H1 (cell line): ENCODE data around the gene TBC1D22A.

ENCODE experiments used
- BACH1 ChIP-seq: IDR thresholded peaks from 2 replicates; pipeline ENCODE4 v1.6.1; 2012; ENCODE audit warnings: low read length, improper control_type of control experiment
- JUN ChIP-seq: IDR thresholded peaks from 2 replicates; pipeline ENCODE4 v1.6.1; 2011; ENCODE audit warnings: low read depth, mild to moderate bottlenecking, improper control_type of control experiment, low read length
- MAFK ChIP-seq: IDR thresholded peaks from 2 replicates; pipeline ENCODE4 v1.6.1; 2012; ENCODE audit warnings: low read depth, mild to moderate bottlenecking, improper control_type of control experiment, low read length
- POLR2A ChIP-seq, 2 experiments: IDR thresholded peaks; 1 replicate in 1 of 2; 2 replicates in 1 of 2; pipeline ENCODE4 v1.6.1; 2011; ENCODE audit warnings: low read depth in 2 of 2, low read length in 2 of 2, mild to moderate bottlenecking in 2 of 2; ENCODE audit errors: control extremely low read depth in 1 of 2
- RXRA ChIP-seq: IDR thresholded peaks from 2 replicates; pipeline ENCODE4 v1.6.1; 2011; ENCODE audit warnings: low read depth, mild to moderate bottlenecking, low read length, moderate library complexity; ENCODE audit not compliant: insufficient read depth
- SUZ12 ChIP-seq: fragments of 200-600 bp; sonication (generic); IDR thresholded peaks from 2 replicates; pipeline ENCODE4 v1.6.1; 2012; ENCODE audit warnings: mild to moderate bottlenecking, inconsistent platforms, low read length, moderate library complexity, mixed read lengths
- TAF7 ChIP-seq: optimal IDR thresholded peaks from 2 replicates; pipeline ENCODE3; 2011; ENCODE audit warnings: low read depth, mild to moderate bottlenecking, inconsistent platforms, low read length, moderate library complexity, borderline replicate concordance
- YY1 ChIP-seq: IDR thresholded peaks from 2 replicates; pipeline ENCODE4 v1.6.1; 2011; ENCODE audit warnings: low read depth, mild to moderate bottlenecking, low read length

GRCh38 chr22:47189056-47189916, 426.8 kb downstream of the TBC1D22A start:
- TF ChIP-seq BACH1 (no peak), TAF7 (no peak), YY1 (no peak), RXRA (no peak), SUZ12 (no peak), POLR2A (IDR thresholded peaks at IDR 0.05; ENCODE audit: control extremely low read depth in 1 of 2, low read depth in 2 of 2, low read length in 2 of 2) (no peak), JUN (no peak), MAFK (no peak)
